ENCODE data around the gene ZNF521.

ZNF521 gene

GRCh38 chr18:25351777-25352628 is at the start of gene ZNF521:
TSS of gene ZNF521 (minus strand) at chr18:25352166. CDS start at chr18:25350946, 1,220 bp downstream.
- peak; percentile 95 for DNase-seq

- DNase-seq = no peak
These were observed 47.6 kb upstream of the ZNF521 start for GRCh38 chr18:25399554-25399953.

- DNase-seq = no peak
These were observed 40.2 kb upstream of the ZNF521 start for GRCh38 chr18:25392192-25392591.

GRCh38 chr18:25373432-25374179 is 21.6 kb upstream of the ZNF521 start:
- DNase-seq = no peak

- DNase-seq = no peak
These were observed 18.4 kb upstream of the ZNF521 start for GRCh38 chr18:25370391-25370790.

GRCh38 chr18:25365242-25365641 is 13.3 kb upstream of the ZNF521 start:
- no peak for DNase-seq

GRCh38 chr18:25364732-25365131 is 12.8 kb upstream of the ZNF521 start:
- no peak for DNase-seq

GRCh38 chr18:25360301-25360899 is 8.4 kb upstream of the ZNF521 start:
- DNase-seq = no peak

- no peak for DNase-seq
These were observed 1.1 kb upstream of the ZNF521 start for GRCh38 chr18:25353080-25353479.

GRCh38 chr18:25352629-25353005 is 651 bp upstream of the ZNF521 start:
- no peak for DNase-seq

GRCh38 chr18:25351280-25351775 is 638 bp downstream of the ZNF521 start:
- no peak for DNase-seq

- DNase-seq = peak; percentile 83
These were observed 1.3 kb downstream of the ZNF521 start for GRCh38 chr18:25350489-25351251.

GRCh38 chr18:25349926-25350487 is 2.0 kb downstream of the ZNF521 start:
- DNase-seq = peak; percentile 72

GRCh38 chr18:25349131-25349925 is 2.6 kb downstream of the ZNF521 start:
- DNase-seq = peak; percentile 79

GRCh38 chr18:25348386-25349130 is 3.4 kb downstream of the ZNF521 start:
- no peak for DNase-seq

- no peak for DNase-seq
These were observed 5.4 kb downstream of the ZNF521 start for GRCh38 chr18:25346561-25346960.

- no peak for DNase-seq
These were observed 6.7 kb downstream of the ZNF521 start for GRCh38 chr18:25345081-25345866.

GRCh38 chr18:25341831-25342230 is 10.1 kb downstream of the ZNF521 start:
- DNase-seq = no peak

GRCh38 chr18:25340762-25341161 is 11.2 kb downstream of the ZNF521 start:
- DNase-seq = no peak

- no peak for DNase-seq
These were observed 16.3 kb downstream of the ZNF521 start for GRCh38 chr18:25335676-25336075.
